K562 (cell line): ENCODE measurements around the gene MICOS13.

Experiments used
- CTCF ChIP-seq, 3 experiments: IDR thresholded peaks in 2 of 3; conservative IDR thresholded peaks in 1 of 3; 2 replicates each; pipeline ENCODE4 v1.5.1; 2011 to 2012; ENCODE audit warnings: low read length in 3 of 3, mild to moderate bottlenecking in 3 of 3, control low read depth in 2 of 3, improper control_type of control experiment in 1 of 3, inconsistent platforms in 1 of 3, low read depth in 1 of 3, mixed read lengths in 1 of 3, moderate library complexity in 1 of 3; ENCODE audit not compliant: insufficient read depth in 2 of 3
- GATAD2A ChIP-seq: fragments of 450-650 bp; IDR thresholded peaks from 2 replicates; pipeline ENCODE4 v1.6.1; 2017
- HNRNPUL1 ChIP-seq: fragments of 200-400 bp; formaldehyde crosslinking; IDR thresholded peaks from 2 replicates; pipeline ENCODE4 v1.6.1; 2017; ENCODE audit warnings: low read length
- MEF2A ChIP-seq: IDR thresholded peaks from 2 replicates; pipeline ENCODE4 v1.6.1; 2011; ENCODE audit warnings: low read depth, mild to moderate bottlenecking, low read length, moderate library complexity; ENCODE audit not compliant: control insufficient read depth
- RFX5 ChIP-seq: IDR thresholded peaks from 2 replicates; pipeline ENCODE4 v1.6.1; 2011; ENCODE audit warnings: low read depth, mild to moderate bottlenecking, improper control_type of control experiment, low read length
- SMC3 ChIP-seq: conservative IDR thresholded peaks from 2 replicates; pipeline ENCODE4 v1.6.1; 2011; ENCODE audit warnings: low read depth, low read length, improper control_type of control experiment; ENCODE audit not compliant: insufficient read depth
- SNRNP70 ChIP-seq: fragments of 200-400 bp; formaldehyde crosslinking; optimal IDR thresholded peaks from 2 replicates; pipeline ENCODE3; 2017; ENCODE audit warnings: low read depth, low read length
- SREBF2 ChIP-seq: sonication (generic); formaldehyde crosslinking; IDR thresholded peaks from 2 replicates; pipeline ENCODE4 v1.4.0; 2020; ENCODE audit warnings: mild to moderate bottlenecking, missing genetic modification reagents
- YY1 ChIP-seq, 3 experiments: IDR thresholded peaks; 2 replicates each; pipeline ENCODE4 v1.6.1; 2011; ENCODE audit warnings: low read length in 2 of 3, mild to moderate bottlenecking in 2 of 3, moderate library complexity in 2 of 3, borderline replicate concordance in 1 of 3, control low read depth in 1 of 3, low read depth in 1 of 3; ENCODE audit not compliant: insufficient read depth in 3 of 3, insufficient replicate concordance in 2 of 3, control insufficient read depth in 1 of 3, insufficient read length in 1 of 3; ENCODE audit errors: extremely low read depth in 1 of 3
- ZNF224 ChIP-seq: sonication (generic); formaldehyde crosslinking; IDR thresholded peaks from 2 replicates; pipeline ENCODE4 v1.8.0; 2022; ENCODE audit warnings: mild to moderate bottlenecking, missing genetic modification reagents
- ZZZ3 ChIP-seq: fragments of 450-650 bp; IDR thresholded peaks from 2 replicates; pipeline ENCODE4 v1.6.1; 2016; ENCODE audit warnings: antibody characterized with exemption, mild to moderate bottlenecking, moderate library complexity

- TF ChIP-seq SNRNP70 (no peak), SREBF2 (CRISPR knock-in tag) (no peak), CTCF (IDR thresholded peaks at IDR 0.05 in 2 of 3, conservative IDR thresholded peaks at IDR 0.05 in 1 of 3; ENCODE audit: insufficient read depth in 2 of 3, low read depth in 1 of 3, low read length in 3 of 3) (no peak), MEF2A (no peak), HNRNPUL1 (no peak), GATAD2A (no peak), ZZZ3 (no peak), RFX5 (no peak), ZNF224 (CRISPR knock-in tag) (no peak), SMC3 (no peak), YY1 (IDR thresholded peaks at IDR 0.05; ENCODE audit: borderline replicate concordance in 1 of 3, control insufficient read depth in 1 of 3, extremely low read depth in 1 of 3, insufficient read depth in 3 of 3, insufficient read length in 1 of 3, insufficient replicate concordance in 2 of 3, low read depth in 1 of 3, low read length in 2 of 3) (no peak)
Measured at GRCh38 chr19:5711713-5712161, 31.4 kb upstream of the MICOS13 start.
